ENCODE data around the gene MAML3.
"Not testable (repeated sequence)": the region's sequence is repeated elsewhere in the genome, so short reads cannot be mapped to it uniquely, and the experiment has no call there.

The MAML3 gene

DNA sequence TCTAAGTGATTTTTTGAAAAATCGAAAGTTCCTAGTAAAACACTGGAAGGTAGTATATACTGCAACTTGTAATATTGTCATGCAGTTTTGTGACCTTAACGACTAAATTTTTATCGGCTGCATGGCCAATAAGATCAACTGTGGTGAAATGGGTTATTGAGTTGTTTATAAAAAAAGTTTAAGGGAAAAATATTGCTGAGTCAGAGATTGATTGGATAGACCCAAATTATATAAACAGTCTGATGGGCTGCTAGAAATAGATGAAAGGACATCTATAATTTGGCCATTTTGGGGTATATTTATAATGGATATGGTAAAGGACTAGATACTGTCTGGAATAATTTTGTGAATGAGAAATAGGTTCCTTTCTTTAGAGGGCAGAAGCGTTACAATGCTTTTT is 432.2 kb downstream of the MAML3 start:
- DNase-seq (ENCODE audit: low read depth), result no peak

DNA sequence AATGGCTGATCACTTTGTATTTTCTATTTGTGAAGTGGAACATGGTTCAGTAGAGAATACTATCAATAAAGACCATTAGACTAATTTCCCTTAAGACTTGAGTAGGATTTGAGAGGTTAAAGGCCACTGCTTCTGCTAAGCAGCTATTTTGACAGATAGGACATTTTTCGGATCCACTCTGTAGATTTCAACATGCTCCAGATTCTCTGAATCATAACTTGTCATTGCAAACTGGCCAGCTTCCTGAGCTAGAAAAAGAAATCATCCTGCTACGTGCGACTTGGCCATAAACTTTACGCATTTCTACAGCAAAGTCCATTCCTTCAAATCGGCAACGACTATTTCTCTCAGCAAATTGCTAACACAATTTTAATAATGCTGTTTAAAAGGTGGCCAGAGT is 433.2 kb downstream of the MAML3 start:
- no peak for DNase-seq (ENCODE audit: low read depth)

DNA sequence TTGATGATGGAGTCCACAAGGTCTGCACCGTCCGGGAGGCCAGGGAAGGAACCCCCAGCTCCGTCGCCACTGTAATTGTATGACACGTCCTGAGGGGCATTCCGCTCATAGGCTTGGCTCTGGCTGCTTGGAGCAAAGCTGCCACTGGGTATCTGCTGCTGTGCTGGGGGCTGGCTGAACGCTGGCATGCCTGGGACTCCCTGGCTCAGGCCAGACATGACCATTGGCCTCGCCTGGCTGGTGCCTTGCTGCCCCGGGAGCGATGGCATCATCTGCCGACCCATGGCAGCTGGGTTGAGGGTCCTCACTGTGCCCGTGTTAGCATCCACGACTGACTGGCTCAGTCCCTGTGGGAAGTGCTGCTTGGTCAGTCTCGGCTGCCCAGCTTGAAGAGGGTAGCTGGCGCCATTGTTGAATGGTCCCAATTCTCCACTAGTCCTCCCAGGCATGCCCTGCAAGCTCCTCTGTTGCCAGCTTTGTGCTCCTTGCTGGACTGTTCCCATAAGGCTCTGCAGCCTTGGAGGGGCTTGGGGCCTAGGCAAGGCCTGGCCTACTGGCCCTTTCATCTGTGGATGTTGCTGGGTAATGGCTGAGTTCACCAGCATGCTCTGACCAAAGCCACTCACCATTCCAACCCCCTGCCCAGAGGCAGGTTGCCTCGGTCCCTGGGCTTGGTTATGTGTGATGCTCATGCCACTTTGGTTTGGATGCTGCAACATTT is 434.4 kb downstream of the MAML3 start:
- no peak for DNase-seq (ENCODE audit: low read depth)

DNA sequence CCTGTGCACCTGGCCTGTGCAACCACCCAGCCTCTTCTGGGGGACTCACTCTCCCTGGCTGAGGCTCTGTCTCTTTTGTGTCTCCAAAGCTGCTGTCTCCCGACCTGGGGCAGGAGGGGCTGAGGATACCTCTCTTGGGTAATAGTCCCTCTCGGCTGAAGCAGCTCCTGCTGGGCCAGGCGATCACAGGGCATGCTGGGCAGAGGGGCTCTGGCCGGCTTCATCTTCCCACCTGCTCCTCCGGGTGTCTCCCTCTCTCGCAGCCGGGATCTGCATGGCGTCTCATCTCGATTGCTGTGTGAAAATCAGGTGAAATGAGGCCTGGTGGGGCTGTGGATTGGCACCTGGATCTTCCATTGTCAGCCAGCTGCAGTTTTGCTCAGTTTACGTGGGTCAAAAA is 435.2 kb downstream of the MAML3 start:
- DNase-seq (ENCODE audit: low read depth), result no peak

DNA sequence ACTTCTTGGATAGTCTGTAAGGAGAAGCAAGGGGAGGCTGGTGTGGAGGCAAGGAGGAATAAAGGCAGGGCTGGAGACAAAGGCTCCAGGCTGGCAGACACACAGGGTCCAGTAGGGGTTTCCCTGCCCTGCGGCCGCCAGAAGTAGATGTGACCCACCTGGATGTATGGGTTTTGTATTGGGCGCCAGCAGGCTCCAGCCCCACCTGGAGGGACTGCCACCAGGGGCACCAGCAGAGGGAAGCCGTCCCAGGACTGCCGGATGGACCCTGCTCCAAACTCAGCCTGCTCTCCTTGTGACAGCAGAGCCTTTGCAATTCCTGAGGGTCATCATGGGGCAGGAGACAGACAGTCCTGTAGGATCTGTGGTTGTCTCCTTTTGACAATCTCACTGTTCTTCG is 435.6 kb downstream of the MAML3 start:
- no peak for DNase-seq (ENCODE audit: low read depth)

DNA sequence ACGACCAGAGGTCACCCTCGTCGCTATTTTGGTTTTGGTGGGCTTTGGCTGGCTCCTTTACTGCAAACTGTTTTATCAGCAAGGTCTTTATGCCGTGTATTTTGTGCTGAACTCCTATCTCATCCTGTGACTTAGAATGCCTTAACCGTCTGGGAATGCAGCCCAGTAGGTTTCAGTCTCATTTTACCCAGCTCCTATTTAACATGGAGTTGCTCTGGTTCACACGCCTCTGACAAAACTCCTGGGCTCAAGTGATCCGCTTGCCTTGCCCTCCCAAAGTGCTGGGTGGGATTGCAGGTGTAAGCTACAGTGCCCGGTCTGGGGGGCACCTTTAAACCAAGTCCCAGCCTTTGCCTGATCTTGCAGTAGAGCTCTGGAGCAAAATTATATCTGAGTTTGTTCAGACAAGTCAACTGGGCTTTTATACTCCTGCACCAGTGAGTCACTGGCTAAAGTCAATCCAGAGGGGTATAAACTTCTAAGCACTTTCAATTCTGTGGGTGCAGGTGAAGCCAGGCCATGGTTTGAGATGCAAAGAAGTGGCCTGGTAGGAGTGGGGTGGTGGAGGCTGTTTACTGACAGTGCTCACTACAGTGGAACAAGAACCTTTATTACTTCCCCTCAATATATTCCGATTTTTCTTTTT is 438.1 kb downstream of the MAML3 start:
- no peak for DNase-seq (ENCODE audit: low read depth)

DNA sequence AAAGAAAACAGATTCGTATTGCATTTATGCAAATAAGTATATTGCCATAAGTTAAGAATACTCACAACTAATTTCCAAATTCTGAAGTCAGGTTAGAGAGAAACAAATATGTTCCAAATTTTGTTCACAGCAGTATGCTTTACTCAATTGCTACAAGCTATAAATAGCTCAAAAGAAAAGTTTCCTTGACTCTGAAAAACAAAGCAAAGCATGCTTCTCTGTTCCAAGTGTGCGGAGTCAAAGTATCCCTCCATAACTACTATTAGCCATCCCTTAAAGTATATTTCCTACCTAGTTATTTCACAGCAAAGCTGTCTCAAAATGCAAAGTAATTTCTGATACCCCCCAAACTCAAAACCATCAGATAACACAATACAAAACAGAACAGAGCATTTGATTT is 441.1 kb downstream of the MAML3 start:
- no peak for DNase-seq (ENCODE audit: low read depth)

DNA sequence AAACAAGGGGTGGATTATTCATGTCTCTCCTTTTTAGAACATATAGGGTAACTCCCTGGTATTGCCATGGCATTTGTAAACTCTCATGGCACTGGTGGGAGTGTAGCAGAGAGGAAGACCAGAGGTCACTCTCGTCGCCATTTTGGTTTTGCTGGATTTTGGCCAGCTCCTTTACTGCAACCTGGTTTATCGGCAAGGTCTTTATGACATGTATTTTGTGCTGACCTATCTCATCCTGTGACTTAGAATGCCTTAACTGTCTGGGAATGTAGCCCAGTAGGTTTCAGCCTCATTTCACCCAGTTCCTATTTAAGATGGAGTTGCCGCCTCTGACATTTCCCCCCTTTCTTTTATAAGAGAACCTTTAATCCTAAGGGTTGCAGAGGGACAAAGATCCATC is 442.5 kb downstream of the MAML3 start:
- DNase-seq (ENCODE audit: low read depth), result no peak

DNA sequence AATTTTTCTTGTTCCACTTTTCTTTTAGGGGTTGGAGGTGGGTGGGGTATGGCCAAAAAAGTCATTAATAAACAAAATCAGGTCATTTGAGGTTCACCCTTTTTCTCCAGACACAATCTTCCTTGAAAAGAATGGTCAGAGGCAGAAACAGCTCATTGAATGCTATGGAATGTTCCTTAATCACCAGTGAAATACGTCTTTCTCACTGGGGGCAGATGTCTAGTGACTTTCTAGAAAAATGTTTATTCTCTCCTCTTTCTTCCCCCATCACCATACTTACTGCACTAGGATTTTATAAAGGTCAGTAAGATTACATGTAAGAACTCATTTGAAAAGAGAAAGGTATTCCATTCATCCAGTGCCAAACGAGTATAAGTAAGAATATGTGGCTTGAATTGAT is 443.9 kb downstream of the MAML3 start:
- no peak for DNase-seq (ENCODE audit: low read depth)

DNA sequence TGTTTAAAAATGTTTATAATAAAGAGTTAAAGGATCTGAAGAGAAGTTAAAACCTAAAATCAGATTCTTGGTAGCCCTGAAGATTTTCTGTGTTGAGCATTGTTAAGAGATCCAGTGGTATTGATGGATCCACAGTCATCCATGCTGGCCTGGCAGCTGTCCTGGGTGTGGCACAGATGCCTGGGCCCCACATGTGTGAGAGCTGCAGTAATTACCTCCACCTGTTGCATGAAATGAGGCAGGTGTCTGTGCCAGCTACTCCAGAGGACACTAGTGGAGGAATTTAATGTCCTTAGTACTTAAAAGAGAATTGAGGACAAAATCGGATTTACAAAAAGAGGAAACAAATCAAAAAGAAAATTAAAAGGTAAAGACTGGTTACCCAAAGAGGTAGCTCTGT is 444.3 kb downstream of the MAML3 start:
- no peak for DNase-seq (ENCODE audit: low read depth)

DNA sequence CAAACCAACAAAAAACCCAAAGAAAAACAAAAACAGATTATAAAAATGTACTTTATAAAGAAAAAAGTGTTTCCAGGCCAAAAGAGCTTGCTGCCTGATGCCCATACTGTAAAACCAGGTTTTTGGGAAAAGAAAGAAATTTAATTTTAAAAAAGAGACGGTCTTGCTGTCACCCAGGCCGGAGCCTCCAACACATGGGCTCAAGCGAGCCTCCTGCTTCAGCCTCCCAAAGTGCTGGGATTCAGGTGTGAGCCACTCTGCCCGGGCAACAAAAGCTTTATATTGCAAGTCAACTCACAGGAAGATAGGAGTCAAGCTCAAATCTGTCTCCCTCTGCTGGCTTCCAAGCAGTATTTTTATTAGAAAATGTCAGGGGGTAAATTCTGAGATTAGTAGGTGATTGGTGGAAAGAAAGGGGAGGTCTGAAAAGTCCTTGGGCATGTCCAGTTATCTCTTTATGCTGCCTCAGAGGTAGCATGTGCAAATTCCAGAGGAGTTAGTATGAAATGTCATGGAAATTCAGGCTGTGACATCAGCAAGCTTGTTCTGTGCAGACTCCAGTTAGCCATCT is 449.0 kb downstream of the MAML3 start:
- DNase-seq (ENCODE audit: low read depth), result no peak

DNA sequence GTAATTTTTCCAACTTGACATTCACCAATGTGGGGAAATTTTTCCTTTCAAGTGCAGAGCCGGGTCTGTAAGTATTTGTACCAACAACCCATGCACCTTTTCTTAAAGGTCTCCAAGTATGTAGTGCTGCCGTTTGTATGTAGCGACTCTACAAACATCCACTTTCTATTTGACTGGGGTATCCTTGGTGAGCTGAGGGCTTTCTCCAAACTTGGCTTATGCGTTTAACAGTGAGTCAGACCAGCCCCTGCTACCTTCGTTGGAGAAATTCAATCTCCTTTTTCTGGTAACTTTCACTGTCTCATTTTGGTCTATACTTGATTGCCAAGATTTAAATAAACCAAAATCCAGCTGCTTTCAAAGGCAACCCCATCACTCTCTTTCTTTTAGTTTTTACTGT is 453.4 kb downstream of the MAML3 start:
- DNase-seq (ENCODE audit: low read depth), result no peak

DNA sequence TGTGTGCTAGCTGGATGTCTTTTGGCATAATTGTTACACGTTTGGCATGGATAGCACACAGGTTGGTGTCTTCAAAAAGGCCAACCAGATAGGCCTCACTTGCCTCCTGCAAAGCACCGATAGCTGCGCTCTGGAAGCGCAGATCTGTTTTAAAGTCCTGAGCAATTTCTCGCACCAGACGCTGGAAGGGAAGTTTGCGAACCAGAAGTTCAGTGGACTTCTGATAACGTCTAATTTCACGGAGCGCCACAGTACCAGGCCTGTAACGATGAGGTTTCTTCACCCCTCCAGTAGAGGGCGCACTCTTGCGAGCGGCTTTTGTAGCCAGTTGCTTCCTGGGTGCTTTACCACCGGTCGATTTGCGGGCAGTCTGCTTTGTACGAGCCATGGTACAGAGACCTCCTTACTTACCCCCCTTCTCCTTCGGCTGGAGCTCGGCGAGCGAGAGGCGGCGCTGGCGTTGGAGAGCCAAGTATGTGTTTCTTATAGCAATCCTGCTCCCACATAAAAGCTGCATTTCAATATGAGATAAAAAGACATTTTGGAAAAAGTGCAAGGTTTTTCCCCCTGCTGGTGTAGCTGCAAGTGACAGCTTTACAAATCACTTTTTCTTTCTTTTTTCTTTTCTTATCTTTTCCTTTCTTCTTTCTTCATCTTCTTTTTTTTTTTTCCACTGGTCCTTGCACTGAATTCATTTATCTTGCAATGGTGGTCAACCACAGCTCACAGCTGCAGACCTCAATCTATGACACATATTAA is 455.6 kb downstream of the MAML3 start:
- DNase-seq (ENCODE audit: low read depth), result not testable (repeated sequence)

DNA sequence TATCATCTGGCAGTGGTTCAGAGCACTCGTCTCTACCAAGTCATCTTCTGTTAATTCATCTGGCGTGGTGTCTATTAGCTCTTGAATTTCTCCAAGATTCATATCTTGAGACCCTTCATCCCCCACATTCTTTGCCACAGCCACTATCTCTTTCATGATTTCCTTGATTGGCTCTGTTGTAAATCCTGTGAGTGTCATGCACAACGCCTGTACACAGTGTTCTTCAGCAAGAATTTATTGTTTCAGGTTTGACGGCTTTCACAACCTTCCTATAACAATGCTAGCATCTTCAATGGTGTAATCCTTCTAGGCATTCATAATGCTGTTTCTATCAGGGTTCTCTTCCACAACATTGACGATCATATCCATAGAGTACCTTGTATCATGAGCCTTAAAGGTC is 457.5 kb downstream of the MAML3 start:
- no peak for DNase-seq (ENCODE audit: low read depth)

DNA sequence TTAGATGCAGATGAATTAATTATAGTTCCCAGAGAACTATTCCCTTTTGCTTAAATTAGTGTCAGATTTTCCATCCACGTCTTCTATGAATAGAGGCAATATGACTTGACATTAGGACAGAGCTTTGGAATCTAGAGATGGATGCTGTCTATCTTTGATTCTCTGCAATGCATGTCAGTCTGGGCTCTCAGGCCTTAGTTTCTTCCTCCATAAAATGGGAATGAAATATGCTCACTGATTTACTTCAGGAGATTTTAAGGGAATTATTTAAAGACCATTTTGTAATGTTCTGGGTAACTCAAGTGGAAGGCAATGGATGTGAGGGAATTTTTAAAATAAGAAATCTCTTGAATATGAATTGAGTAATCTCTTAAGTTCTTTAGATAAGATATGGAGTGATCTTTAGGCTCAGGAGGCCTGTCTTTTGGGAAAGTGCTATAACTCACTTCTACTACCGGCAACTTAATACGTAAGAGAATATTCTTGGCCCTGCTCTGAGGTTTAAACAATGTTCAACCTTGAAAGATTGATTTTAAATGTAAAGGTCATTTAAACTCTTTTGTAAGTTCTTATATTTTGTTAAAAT is 459.4 kb downstream of the MAML3 start:
- no peak for DNase-seq (ENCODE audit: low read depth)

DNA sequence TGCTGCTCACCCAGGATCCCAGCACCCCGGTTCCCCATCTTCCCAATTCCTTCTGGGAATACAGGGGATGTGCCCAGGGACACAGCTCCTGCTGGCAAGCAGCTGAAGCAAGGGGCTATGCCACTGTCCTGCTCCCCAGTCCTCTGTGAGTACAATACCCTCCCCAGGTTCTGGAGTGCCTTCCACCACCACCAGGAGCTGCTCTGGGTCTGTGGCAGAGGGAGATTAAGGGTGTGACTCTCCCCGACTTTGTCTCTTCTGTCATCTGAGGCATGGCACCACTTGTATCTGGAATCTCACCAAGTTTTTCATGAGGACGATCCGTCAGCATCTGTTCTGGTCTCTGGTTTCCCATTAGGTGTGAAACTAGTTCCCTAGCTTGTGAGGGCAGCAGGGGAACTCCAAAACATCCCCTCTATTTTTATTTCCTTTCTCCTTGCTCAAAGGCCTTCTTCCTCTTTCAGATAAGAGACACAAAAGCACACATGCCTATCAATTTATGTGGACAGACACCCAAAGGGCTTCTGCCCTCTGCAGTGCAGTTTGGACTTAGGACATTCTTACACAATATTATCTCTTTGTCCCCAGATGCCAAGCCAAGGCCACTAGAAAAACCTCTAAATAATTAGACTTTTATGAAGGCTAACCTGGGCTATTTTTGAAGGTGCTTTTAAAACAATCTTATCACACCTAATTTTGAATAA is 461.5 kb downstream of the MAML3 start:
- no peak for DNase-seq (ENCODE audit: low read depth)

DNA sequence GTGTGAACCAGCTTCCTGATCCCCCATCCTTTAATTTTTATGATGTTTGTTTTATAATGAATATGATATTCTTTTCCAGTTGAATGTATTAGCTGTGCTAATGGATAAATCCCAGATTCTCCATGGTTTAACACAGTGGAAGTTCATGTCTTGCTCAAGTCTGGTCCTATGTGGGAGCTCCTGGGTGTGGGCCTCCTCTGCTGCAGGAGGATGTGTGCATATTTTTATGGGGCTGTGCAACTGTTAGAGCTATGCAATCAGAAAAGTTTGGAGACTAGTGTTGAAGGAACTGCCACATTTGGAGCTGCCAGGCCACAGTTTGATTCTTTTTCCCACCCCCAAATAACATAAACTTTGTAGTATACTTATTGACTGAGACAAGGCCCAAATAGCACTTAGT is 463.6 kb downstream of the MAML3 start:
- DNase-seq (ENCODE audit: low read depth), result no peak

DNA sequence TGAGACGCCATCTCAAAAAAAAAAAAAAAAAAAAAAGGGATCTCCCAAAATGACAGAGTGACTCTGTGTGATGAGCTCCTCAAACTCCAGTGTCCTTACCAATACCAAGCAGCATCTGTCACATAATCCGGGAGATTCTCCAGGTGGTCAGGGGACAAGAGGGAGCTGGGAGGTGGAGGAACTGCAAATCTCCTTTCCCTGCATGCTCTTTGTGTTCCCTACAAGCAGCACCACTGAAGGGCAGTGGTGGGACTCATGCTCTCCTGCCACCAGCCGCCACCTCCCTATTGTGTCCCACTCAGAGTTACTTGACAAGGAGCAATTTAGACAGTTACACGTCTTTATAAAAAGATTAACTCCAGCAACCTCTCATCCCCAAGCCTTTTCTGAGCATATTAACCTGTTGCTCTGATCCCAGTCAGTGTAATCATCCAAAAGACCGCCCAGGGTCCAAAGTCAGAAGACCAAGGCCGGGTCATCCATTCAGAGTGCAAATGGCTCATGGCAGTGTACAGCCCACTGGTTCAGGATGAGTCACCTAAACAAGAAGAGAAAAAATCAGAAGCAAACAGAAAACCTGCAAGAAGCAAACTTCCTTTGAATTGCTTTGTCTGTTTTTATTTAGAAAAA is 464.8 kb downstream of the MAML3 start:
- DNase-seq (ENCODE audit: low read depth), result no peak

DNA sequence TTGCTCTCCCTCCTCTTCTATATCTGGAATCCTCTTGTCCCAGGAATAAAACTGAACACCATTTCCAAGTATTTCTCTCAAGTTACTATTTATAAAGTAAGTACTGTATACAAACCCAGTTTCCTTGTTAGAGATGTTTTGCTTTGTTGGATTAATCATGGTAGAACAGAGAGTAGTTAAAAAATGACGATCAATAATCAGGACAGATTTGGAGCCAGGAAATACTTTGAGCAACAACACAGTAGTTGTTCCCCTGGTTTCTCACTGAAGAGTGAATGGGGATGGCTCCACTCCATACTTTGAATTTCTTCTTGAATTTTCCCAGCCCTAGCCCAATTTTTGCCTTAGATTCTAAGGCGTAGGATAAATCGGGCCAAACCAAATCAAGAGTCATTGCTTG is 467.0 kb downstream of the MAML3 start:
- no peak for DNase-seq (ENCODE audit: low read depth)

DNA sequence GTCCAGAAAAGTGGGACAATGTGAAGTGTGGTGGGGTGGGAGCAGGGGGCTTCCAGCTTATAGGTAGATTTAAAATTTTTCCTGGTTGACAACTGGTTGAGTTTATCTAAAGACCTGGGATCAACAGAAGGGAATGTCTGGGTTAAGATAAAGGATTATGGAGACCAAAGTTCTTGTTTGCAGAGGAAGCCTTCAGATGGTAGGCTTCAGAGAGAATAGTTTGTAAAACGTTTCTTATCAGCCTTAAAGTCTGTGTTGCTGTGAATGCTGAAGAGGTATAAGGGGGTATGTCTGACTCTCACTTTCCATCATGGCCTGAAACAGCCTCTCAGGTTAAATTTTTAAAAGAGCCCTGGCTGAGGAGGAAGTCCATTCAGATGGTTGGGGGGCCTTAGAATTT is 467.9 kb downstream of the MAML3 start:
- no peak for DNase-seq (ENCODE audit: low read depth)

DNA sequence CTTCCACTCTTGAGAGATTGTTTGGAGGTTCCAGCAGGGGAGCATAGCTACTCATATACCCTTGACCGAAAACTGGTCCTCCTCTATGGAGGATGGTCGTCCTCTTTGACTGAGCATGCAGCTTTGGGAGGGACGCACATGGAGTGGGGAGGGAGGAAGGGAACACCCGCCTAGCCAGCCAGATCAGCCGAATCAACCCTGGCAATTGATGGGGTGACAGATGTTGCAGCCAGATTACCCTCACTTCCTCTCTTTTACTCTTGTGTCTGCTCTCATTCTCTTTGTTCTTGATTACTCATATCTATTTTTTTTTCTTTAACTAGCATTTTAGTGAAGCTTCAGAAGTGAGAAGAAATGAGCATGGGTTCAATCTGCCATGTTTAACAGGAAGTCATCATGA is 468.8 kb downstream of the MAML3 start:
- DNase-seq (ENCODE audit: low read depth), result no peak

DNA sequence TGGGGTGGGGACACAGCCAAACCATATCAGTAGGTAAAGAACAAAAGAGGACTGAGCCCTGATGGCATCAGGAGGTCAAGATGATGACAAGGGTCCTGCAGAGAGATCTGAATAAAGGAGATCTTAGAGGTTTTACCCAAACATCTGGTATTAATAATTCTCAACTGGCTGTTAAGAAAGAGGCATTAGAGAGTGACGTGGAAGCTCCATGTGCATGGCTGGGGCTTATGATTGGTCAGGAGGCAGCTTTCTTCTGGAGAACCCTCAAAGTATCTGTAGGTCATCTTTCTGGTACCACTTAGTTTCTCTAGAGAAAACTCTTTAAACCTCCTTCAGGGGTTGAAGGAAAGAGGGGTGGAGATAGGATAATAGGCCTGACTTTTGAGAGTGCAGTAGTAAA is 469.6 kb downstream of the MAML3 start:
- no peak for DNase-seq (ENCODE audit: low read depth)

All from activated T-cell treated with anti-CD3 and anti-CD28 coated beads for 48 hours (primary cell).